ENCODE measurements around the gene FAM98C. TPM values are rescaled to one million over a fixed set of nuclear protein-coding genes. Genes with fewer than 3 reads are reported as not detected.

FAM98C gene
- total RNA-seq, 2 donors from 2014 or later, result 20.0 to 34.0 TPM

- H3K4me3 ChIP-seq, result no peak overlapping the region
- no peaks in the 10 kb centered on the region for H3K27me3 ChIP-seq (replicated peaks; ENCODE audit: insufficient read depth)
- TF ChIP-seq CTCF (IDR thresholded peaks at IDR 0.05), result no peak
- DNase-seq (ENCODE audit: low spot score), result no peak
- no peaks in the 10 kb centered on the region for H3K9me3 ChIP-seq
- no peak overlapping the region for H3K27ac ChIP-seq
- peaks cover 9 to 22% of the 10 kb centered on the region in 2 donors for H3K4me1 ChIP-seq (ENCODE audit: control insufficient read depth in 1 of 2, low read depth in 2 of 2)
- no peak for ATAC-seq (ENCODE audit: insufficient number of reproducible peaks, low FRiP score, low read depth)
- H3K36me3 ChIP-seq, result peaks cover 43% of the 10 kb centered on the region
Measured at GRCh38 chr19:38378866-38379265, 24.0 kb upstream of the FAM98C start.

- H3K27me3 ChIP-seq (replicated peaks; ENCODE audit: insufficient read depth), result no peaks in the 10 kb centered on the region
- no peak for ATAC-seq (ENCODE audit: insufficient number of reproducible peaks, low FRiP score, low read depth)
- TF ChIP-seq CTCF (IDR thresholded peaks at IDR 0.05), result no peak
- no peak overlapping the region for H3K27ac ChIP-seq
- no peak overlapping the region for H3K4me3 ChIP-seq
- H3K4me1 ChIP-seq (ENCODE audit: control insufficient read depth in 1 of 2, low read depth in 2 of 2), result peaks cover 2 to 8% of the 10 kb centered on the region in 2 donors
- H3K36me3 ChIP-seq, result peaks cover 44% of the 10 kb centered on the region
- no peak for DNase-seq (ENCODE audit: low spot score)
- H3K9me3 ChIP-seq, result no peaks in the 10 kb centered on the region
Measured at GRCh38 chr19:38381138-38381537, 21.8 kb upstream of the FAM98C start.

DNA sequence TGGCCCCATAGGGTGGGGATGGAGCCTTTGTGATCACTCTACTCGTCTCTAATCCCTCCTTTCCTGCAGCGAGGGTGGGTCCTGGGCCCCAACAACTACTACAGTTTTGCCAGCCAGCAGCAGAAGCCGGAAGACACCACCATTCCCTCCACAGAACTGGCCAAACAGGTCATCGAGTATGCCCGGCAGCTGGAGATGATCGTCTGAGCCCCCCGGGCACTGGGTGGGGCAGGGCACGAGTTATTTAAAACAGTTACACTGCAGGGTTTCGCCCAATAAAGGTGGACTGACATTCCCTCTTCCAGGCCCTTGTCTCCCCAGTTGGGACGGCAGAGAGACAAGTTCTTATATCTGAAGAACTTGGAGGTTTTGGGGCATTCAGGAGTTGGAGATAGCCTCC is 19.7 kb upstream of the FAM98C start:
- DNase-seq (ENCODE audit: low spot score), result no peak
- ATAC-seq (ENCODE audit: insufficient number of reproducible peaks, low FRiP score, low read depth), result no peak
- no peaks in the 10 kb centered on the region for H3K27me3 ChIP-seq (replicated peaks; ENCODE audit: insufficient read depth)
- H3K4me3 ChIP-seq, result no peak overlapping the region
- no peak for TF ChIP-seq CTCF (IDR thresholded peaks at IDR 0.05)
- H3K36me3 ChIP-seq, result peaks cover 44% of the 10 kb centered on the region
- no peak overlapping the region for H3K27ac ChIP-seq
- H3K4me1 ChIP-seq (ENCODE audit: control insufficient read depth in 1 of 2, low read depth in 2 of 2), result peaks cover 3 to 15% of the 10 kb centered on the region in 2 donors
- H3K9me3 ChIP-seq, result no peaks in the 10 kb centered on the region

DNA sequence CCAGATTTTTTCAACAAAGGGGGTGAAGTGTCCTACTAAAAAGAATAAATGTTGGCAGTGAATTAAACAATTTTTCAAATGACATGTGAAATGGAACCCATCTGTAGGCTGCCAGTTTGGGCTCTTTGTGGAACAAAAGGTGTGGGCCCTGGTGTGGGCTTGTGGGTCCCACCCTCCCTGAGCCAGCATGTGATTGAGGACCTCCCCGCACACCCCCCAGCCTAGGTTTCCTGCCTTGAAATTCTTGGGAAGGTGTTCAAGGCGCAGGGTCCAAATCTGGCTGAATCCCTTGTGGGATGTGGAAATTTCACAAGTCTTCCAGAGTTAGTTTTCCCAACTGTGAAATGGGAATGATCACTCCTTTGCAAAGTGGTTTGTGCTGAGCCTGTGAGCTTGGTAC is 19.1 kb upstream of the FAM98C start:
- DNase-seq (ENCODE audit: low spot score), result no peak
- TF ChIP-seq CTCF (IDR thresholded peaks at IDR 0.05), result no peak
- Histone ChIP-seq H3K27me3 (replicated peaks; ENCODE audit: insufficient read depth) (no peaks in the 10 kb centered on the region), H3K36me3 (peaks cover 44% of the 10 kb centered on the region), H3K9me3 (no peaks in the 10 kb centered on the region), H3K4me1 (ENCODE audit: control insufficient read depth in 1 of 2, low read depth in 2 of 2) (peaks cover 3 to 16% of the 10 kb centered on the region in 2 donors), H3K27ac (no peak overlapping the region), H3K4me3 (no peak overlapping the region)
- ATAC-seq (ENCODE audit: insufficient number of reproducible peaks, low FRiP score, low read depth), result no peak

- ATAC-seq (ENCODE audit: insufficient number of reproducible peaks, low FRiP score, low read depth) (no peak), DNase-seq (ENCODE audit: low spot score) (no peak)
- Histone ChIP-seq H3K4me1 (ENCODE audit: control insufficient read depth in 1 of 2, low read depth in 2 of 2) (peaks cover 3 to 23% of the 10 kb centered on the region in 2 donors), H3K4me3 (no peak overlapping the region), H3K27me3 (replicated peaks; ENCODE audit: insufficient read depth) (no peaks in the 10 kb centered on the region), H3K27ac (no peak overlapping the region), H3K36me3 (peaks cover 39% of the 10 kb centered on the region), H3K9me3 (no peaks in the 10 kb centered on the region)
- no peak for TF ChIP-seq CTCF (IDR thresholded peaks at IDR 0.05)
Measured at GRCh38 chr19:38384209-38385027, 18.5 kb upstream of the FAM98C start.
